Measurements from ENCODE around the gene RAPGEF6. TPM values are rescaled to one million over a fixed set of nuclear protein-coding genes. Genes with fewer than 3 reads are reported as not detected.

Gene RAPGEF6
- polyA plus RNA-seq, 1 donor from 2014 or later = 121 TPM

DNA sequence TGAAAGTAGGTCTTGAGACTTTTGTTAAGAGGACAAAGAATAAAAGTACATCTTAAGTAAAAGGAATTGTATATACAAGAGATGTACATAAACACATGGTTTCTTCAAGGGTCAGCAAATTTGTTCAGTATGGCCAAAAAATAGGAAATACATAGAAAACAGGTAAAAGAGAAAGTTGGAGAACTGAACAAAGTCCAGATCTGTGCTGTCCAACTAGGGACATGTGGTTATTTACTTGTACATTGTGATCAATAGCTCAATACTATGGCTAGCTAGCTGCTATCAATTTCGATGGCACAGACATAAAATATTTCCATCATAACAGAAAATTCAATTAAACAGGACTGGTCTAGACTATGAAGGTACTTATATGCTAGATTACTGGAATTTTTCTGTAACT lies 92.3 kb downstream of the RAPGEF6 start:
- Histone ChIP-seq H3K4me3 (ENCODE audit: low read length) (no peak overlapping the region), H3K9me3 (ENCODE audit: low read length) (no peaks in the 10 kb centered on the region), H3F3A (ENCODE audit: insufficient read depth, low read length, poor library complexity, severe bottlenecking) (no peaks in the 10 kb centered on the region), H4K20me1 (ENCODE audit: insufficient read depth) (no peaks in the 10 kb centered on the region), H3K36me3 (ENCODE audit: insufficient read depth, low read length) (no peaks in the 10 kb centered on the region), H3K27ac (ENCODE audit: low read length) (no peak overlapping the region), H2AFZ (ENCODE audit: low read depth, low read length) (no peak overlapping the region), H3K9me2 (ENCODE audit: insufficient read depth, low read length) (no peaks in the 10 kb centered on the region), H3K4me2 (ENCODE audit: low read length) (no peak overlapping the region), H3K79me2 (replicated peaks; ENCODE audit: insufficient read depth, low read length) (no peaks in the 10 kb centered on the region), H3K9ac (ENCODE audit: low read length) (no peak overlapping the region), H3K27me3 (ENCODE audit: insufficient read depth, low read depth, low read length) (no peaks in the 10 kb centered on the region)
- no peak for TF ChIP-seq TAF1 (IDR thresholded peaks at IDR 0.05; ENCODE audit: low read depth)

DNA sequence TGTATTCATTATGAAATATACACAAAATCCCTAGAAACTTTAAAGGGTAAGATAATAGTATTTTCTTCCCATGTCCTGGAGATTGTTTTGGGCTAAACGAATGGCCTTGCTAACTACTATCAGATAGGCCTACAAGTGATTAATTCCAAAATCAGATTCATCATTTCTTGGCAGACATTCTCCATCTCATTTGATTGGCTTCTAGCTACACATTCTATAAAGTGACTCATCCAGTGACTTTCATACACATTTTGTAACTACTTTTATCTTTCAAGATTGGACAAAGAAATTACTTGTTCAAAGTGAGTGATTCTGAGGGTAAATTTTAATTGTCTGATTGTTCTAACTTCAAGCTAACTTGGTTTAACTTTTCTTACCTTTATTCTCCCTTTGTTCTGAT lies 93.3 kb downstream of the RAPGEF6 start:
- TF ChIP-seq EZH2 (IDR thresholded peaks at IDR 0.05; ENCODE audit: borderline replicate concordance, insufficient read depth, low read length, poor library complexity, severe bottlenecking) (no peak), SMC3 (conservative IDR thresholded peaks at IDR 0.05; ENCODE audit: poor library complexity) (no peak), EP300 (conservative IDR thresholded peaks at IDR 0.05; ENCODE audit: poor library complexity, severe bottlenecking) (no peak), TAF1 (IDR thresholded peaks at IDR 0.05; ENCODE audit: low read depth) (no peak), POLR2AphosphoS5 (IDR thresholded peaks at IDR 0.05) (no peak), RAD21 (conservative IDR thresholded peaks at IDR 0.05) (no peak)
- TF ChIP-seq, protein P1, sequence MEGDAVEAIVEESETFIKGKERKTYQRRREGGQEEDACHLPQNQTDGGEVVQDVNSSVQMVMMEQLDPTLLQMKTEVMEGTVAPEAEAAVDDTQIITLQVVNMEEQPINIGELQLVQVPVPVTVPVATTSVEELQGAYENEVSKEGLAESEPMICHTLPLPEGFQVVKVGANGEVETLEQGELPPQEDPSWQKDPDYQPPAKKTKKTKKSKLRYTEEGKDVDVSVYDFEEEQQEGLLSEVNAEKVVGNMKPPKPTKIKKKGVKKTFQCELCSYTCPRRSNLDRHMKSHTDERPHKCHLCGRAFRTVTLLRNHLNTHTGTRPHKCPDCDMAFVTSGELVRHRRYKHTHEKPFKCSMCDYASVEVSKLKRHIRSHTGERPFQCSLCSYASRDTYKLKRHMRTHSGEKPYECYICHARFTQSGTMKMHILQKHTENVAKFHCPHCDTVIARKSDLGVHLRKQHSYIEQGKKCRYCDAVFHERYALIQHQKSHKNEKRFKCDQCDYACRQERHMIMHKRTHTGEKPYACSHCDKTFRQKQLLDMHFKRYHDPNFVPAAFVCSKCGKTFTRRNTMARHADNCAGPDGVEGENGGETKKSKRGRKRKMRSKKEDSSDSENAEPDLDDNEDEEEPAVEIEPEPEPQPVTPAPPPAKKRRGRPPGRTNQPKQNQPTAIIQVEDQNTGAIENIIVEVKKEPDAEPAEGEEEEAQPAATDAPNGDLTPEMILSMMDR (IDR thresholded peaks at IDR 0.05; ENCODE audit: poor library complexity, severe bottlenecking) = no peak
- H3K9me2 ChIP-seq (ENCODE audit: insufficient read depth, low read length) = no peaks in the 10 kb centered on the region
- H3K36me3 ChIP-seq (ENCODE audit: insufficient read depth, low read length) = no peaks in the 10 kb centered on the region
- no peaks in the 10 kb centered on the region for H3K27me3 ChIP-seq (ENCODE audit: insufficient read depth, low read depth, low read length)
- no peak overlapping the region for H3K27ac ChIP-seq (ENCODE audit: low read length)
- no peaks in the 10 kb centered on the region for H3K79me2 ChIP-seq (replicated peaks; ENCODE audit: insufficient read depth, low read length)
- H3K9ac ChIP-seq (ENCODE audit: low read length) = no peak overlapping the region
- no peaks in the 10 kb centered on the region for H4K20me1 ChIP-seq (ENCODE audit: insufficient read depth)
- no peaks in the 10 kb centered on the region for H3F3A ChIP-seq (ENCODE audit: insufficient read depth, low read length, poor library complexity, severe bottlenecking)
- no peaks in the 10 kb centered on the region for H3K9me3 ChIP-seq (ENCODE audit: low read length)
- no peak overlapping the region for H3K4me2 ChIP-seq (ENCODE audit: low read length)
- H3K4me3 ChIP-seq (ENCODE audit: low read length) = no peak overlapping the region
- no peak overlapping the region for H2AFZ ChIP-seq (ENCODE audit: low read depth, low read length)

DNA sequence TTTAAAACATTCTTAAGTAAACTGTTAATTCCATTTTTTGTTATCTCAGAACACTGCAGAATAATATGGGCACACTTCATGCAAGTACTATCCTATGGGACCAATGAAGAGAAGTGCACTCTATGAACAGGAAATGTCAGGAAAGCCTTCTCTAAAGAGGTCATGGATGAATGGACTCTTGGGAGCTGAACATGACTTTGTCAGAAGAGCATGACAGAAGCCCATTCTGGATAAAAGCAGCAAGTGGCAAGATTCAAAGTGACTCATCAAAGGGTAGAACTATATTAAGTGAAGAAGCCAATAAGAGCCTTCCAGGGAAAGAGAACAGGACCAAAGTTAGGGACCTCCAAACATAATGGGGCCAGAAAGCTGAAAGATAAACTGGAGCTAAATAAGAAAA lies 94.0 kb downstream of the RAPGEF6 start:
- Histone ChIP-seq H3K4me3 (ENCODE audit: low read length) (no peak overlapping the region), H3K9me2 (ENCODE audit: insufficient read depth, low read length) (no peaks in the 10 kb centered on the region), H3K9ac (ENCODE audit: low read length) (no peak overlapping the region), H3F3A (ENCODE audit: insufficient read depth, low read length, poor library complexity, severe bottlenecking) (no peaks in the 10 kb centered on the region), H3K27me3 (ENCODE audit: insufficient read depth, low read depth, low read length) (no peaks in the 10 kb centered on the region), H3K27ac (ENCODE audit: low read length) (no peak overlapping the region), H3K36me3 (ENCODE audit: insufficient read depth, low read length) (no peaks in the 10 kb centered on the region), H2AFZ (ENCODE audit: low read depth, low read length) (no peak overlapping the region), H3K4me2 (ENCODE audit: low read length) (no peak overlapping the region), H3K9me3 (ENCODE audit: low read length) (no peaks in the 10 kb centered on the region), H4K20me1 (ENCODE audit: insufficient read depth) (no peaks in the 10 kb centered on the region), H3K79me2 (replicated peaks; ENCODE audit: insufficient read depth, low read length) (no peaks in the 10 kb centered on the region)
- TF ChIP-seq EZH2 (IDR thresholded peaks at IDR 0.05; ENCODE audit: borderline replicate concordance, insufficient read depth, low read length, poor library complexity, severe bottlenecking) (no peak), EP300 (conservative IDR thresholded peaks at IDR 0.05; ENCODE audit: poor library complexity, severe bottlenecking) (no peak), POLR2AphosphoS5 (IDR thresholded peaks at IDR 0.05) (no peak), RAD21 (conservative IDR thresholded peaks at IDR 0.05) (no peak), SMC3 (conservative IDR thresholded peaks at IDR 0.05; ENCODE audit: poor library complexity) (no peak), TAF1 (IDR thresholded peaks at IDR 0.05; ENCODE audit: low read depth) (no peak), MXI1 (conservative IDR thresholded peaks at IDR 0.05; ENCODE audit: poor library complexity, severe bottlenecking) (no peak)
- TF ChIP-seq, protein P2, sequence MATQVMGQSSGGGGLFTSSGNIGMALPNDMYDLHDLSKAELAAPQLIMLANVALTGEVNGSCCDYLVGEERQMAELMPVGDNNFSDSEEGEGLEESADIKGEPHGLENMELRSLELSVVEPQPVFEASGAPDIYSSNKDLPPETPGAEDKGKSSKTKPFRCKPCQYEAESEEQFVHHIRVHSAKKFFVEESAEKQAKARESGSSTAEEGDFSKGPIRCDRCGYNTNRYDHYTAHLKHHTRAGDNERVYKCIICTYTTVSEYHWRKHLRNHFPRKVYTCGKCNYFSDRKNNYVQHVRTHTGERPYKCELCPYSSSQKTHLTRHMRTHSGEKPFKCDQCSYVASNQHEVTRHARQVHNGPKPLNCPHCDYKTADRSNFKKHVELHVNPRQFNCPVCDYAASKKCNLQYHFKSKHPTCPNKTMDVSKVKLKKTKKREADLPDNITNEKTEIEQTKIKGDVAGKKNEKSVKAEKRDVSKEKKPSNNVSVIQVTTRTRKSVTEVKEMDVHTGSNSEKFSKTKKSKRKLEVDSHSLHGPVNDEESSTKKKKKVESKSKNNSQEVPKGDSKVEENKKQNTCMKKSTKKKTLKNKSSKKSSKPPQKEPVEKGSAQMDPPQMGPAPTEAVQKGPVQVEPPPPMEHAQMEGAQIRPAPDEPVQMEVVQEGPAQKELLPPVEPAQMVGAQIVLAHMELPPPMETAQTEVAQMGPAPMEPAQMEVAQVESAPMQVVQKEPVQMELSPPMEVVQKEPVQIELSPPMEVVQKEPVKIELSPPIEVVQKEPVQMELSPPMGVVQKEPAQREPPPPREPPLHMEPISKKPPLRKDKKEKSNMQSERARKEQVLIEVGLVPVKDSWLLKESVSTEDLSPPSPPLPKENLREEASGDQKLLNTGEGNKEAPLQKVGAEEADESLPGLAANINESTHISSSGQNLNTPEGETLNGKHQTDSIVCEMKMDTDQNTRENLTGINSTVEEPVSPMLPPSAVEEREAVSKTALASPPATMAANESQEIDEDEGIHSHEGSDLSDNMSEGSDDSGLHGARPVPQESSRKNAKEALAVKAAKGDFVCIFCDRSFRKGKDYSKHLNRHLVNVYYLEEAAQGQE (IDR thresholded peaks at IDR 0.05; ENCODE audit: borderline replicate concordance) = no peak
- TF ChIP-seq, protein P1 (IDR thresholded peaks at IDR 0.05; ENCODE audit: poor library complexity, severe bottlenecking) = no peak

All from neural cell (in vitro differentiated cells).